Stimulated activated CD4-positive, alpha-beta T cell treated with anti-CD3 and anti-CD28 coated beads, Interleukin-1b, Interleukin-23, amount 100 ng/mL, for 4 hours (primary cell): Measurements from ENCODE around the gene KRTAP5-2.
A peak's percentile ranks its signal among the peaks of the same experiment; 100 is the strongest.
"Not testable (repeated sequence)": the region's sequence is repeated elsewhere in the genome, so short reads cannot be mapped to it uniquely, and the experiment has no call there.

ENCODE experiments used
- DNase-seq, 2 donors: peaks; one replicate each; pipeline ENCODE4 v3.0.0-alpha.2; 2020; ENCODE audit warnings: low read depth in 2 of 2

KRTAP5-2 gene

DNA sequence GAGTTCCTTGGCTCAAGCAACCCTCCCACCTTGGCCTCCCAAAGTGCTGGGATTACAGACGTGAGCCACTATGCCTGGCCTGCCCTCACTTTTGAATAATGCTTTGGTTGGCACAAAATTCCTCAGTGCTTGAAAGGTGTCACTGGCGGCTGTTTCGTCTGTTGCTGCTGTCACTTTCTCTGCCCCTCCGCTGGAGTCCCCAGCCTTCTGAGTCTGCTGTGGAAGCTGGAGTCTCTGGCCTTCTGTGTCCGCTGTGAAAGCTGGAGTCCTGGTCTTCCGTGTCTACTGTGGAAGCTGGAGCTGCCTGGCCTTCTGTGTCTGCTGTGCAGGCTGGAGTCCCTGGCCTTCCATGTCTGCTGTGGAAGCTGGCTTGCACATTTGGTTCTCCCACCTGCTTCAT is 8.1 kb downstream of the KRTAP5-2 start:
- no peak for DNase-seq

DNA sequence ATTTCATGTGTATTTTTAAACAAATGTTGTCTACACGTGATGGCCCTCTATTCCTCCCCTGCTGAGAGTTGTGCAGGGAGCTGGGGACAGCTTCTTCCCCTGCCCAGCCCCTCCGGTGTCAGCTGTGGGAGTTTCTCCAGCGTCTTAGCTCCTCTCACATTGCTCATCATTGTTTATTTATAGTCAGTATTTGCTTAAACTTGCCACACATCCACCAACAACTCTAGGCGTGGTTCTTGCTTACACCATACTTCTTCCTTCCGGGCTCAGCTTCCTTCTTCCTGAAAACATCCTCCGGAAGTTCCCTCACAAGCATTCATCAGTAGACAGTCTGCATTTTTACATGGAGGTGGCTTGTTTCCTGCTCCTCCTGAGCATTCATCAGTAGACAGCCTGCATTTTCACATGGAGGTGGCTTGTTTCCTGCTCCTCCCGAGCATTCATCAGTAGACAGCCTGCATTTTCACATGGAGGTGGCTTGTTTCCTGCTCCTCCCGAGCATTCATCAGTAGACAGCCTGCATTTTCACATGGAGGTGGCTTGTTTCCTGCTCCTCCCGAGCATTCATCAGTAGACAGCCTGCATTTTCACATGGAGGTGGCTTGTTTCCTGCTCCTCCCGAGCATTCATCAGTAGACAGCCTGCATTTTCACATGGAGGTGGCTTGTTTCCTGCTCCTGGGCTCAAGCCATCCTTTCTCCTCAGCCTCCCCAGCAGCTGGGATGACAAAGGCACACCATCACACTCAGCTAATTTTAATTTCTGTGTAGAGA is 8.7 kb downstream of the KRTAP5-2 start:
- not testable (repeated sequence) for DNase-seq

DNA sequence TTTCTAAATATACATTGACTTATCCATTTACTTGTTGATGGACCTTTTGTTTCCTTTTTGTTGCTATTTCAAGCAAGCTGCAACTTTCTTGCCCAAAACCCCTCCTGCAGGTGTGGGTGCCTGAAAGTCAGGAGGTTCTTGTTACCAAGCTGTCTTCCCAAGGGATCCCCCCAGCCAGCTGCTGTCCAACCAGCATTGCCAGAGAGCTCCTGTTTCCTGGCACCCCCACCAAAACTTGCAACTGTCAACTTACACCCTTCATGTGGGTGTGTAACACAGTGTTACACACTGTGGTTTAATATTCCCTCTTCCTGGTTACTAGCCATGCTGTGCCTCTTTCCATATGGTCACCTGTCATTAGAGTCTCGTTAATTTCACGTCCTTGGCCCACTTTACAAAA is 11.4 kb downstream of the KRTAP5-2 start:
- DNase-seq, result no peak

DNA sequence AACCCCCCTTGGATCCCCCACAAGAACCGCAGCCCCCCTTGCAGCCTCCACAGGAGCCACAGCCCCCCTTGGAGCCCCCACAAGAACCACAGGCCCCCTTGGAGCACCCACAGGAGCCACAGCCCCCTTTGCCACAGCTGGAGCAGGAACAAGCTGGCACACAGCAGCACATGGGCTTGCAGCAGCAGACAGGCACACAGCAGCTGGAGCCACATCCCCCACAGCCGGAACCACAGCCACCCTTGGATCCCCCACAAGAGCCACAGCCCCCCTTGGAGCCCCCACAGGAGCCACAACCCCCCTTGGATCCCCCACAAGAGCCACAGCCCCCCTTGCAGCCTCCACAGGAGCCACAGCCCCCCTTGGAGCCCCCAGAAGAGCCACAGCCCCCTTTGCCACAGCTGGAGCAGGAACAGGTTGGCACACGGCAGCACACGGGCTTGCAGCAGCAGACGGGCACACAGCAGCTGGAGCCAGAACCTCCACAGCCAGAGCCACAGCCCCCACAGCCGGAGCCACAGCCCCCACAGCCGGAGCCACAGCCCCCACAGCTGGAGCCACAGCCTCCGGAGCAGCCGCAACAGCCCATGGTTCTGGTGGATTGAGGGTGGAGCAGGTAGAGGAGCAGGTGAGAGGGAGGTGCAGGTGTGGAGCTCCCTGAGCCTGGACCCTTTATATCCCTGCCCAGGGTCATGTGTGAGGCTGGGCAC is 13.3 kb downstream of the KRTAP5-2 start, which contains the start of gene KRTAP5-1:
KRTAP5-1 (minus strand) TSS at position 623 of the 710 bp plus-strand sequence; CDS start at position 589, 34 bp downstream.
- not testable (repeated sequence) for DNase-seq

DNA sequence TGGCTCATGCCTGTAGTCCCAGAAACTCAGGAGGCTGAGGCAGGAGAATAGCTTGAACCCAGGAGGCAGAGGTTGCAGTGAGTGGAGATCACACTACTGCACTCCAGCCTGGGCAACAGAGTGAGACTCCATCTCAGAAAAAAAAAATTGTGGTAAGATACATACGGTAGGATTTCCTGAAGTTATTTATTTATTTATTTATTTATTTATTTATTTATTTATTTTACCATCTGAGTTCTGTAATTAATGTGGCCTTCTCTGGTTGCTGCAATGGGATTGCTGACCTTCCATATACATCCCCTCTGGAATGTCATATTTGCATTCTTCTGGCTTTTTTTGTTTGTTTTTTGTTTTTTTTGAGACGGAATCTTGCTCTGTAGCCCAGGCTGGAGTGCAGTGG is 15.2 kb downstream of the KRTAP5-2 start:
- not testable (repeated sequence) for DNase-seq

DNA sequence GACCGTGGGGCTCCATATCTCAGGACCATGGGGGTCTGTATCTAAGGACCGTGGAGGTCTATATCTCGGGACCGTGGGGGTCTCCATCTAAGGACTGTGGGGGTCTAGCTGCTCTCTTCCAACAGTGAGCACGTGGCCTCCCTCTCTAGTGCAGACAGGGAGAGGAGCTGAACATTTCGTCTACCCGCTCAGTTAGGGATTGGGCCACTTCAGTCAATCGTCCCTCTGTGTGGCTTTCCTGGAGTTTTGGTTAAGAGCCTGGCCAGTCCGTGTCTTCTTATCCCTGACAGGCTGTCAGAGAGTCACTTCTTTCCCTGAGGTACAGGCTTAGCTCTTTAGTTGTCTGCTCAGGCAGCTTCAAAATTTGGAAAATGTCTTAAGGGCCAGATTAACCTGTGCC is 16.1 kb downstream of the KRTAP5-2 start:
- no peak for DNase-seq

DNA sequence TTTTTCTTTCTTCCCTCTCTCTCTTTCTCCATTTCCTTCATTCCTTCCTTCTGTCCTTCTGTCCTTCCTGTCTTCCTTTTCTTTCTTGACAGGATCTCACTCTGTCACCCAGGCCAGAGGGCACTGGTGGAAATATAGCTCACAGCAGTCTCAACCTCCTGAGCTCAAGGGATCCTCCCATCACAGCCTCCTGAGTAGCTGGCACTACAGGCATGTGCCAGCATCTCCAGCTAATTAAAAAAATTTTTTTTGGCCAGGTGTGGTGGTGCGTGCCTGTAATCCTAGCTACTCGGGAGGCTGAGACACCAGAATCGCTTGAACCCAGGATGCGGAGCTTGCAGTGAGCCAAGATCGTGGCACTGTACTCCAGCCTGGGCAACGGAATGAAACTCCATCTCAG is 21.3 kb downstream of the KRTAP5-2 start:
- no peak for DNase-seq

DNA sequence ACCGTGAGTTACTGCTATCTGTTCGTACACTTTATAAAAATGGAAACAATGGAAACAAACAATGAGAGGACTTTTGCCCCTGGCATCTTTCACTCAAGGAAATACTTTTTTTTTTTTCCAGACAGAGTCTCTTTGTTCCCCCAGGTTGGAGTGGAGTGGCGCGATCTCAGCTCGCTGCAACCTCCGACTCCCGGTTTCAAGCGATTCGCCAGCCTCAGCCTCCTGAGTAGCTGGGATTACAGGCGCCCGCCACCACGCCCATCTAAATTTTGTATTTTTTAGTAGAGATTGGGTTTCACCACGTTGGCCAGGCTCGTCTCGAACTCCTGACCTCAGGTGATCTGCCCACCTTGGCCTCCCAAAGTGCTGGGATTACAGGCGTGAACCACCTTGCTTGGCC is 22.3 kb downstream of the KRTAP5-2 start:
- DNase-seq, result not testable (repeated sequence)

DNA sequence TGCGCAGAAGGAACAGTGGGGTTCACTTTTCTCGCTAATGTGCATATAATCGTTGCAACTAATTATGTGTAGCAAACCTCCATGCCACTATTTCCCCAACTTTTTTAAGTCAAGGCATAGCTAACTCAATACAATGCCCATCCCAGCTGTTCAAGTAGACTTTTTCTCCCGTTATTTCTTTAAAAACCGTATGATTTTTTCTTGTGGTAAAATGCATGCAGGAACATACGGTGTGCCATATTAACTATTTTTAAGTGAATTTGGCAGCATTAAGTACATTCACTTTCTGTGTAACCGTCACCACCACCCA is 23.2 kb downstream of the KRTAP5-2 start:
- no peak for DNase-seq

DNA sequence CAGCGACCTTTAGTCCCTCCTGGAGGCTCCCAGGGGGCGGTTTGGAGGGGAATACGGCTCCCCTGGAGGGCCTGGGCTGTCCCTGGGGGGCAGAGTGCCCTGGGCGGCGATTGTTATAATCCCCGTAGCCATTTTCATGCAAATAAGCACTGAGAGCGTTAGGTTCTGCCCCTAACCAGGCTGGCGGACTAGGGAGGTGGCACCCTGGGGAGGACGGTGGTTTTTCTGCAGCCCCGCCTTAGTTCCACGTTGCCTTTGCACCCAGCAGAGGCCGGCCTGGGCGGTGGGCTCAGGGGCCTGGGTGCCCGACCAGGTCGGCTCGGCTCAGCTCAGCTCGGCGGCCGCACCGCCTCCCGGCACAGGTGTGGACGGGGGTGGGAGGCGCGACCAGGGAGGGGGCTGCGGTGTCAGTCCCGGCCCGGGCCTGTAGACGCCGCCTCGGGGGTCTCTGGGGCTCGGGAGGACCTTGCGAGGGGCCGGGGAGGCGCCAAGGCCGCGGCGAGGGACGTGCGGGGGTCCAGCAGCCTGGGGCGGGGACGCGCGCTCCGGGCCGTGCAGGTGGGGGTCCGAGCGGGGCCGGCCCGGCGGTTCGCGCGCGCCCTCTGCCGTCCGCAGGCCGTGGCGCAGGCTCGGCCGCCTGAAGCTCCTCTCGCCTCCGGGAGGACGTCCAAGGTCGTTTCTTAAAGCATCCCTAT is 23.7 kb downstream of the KRTAP5-2 start:
- DNase-seq, result peak in 1 of 2 donors; percentile 57

DNA sequence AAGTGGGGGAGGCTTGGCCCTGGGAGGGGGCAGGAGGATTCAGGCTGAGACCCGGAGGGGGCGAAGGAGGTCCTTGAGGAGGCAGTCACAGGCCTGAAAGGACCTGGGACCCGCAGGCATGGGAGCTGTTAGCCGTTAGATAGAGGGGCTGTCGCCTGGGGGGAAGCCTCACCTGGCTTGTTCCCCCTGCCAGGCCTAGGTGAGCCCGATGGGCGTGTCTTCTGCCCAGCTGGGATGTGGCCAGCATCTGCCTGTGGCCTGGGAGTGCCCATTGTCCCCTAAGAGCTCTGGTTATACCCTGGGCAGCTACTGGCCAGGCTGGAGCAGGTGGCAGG is 24.2 kb downstream of the KRTAP5-2 start:
- DNase-seq, result no peak

DNA sequence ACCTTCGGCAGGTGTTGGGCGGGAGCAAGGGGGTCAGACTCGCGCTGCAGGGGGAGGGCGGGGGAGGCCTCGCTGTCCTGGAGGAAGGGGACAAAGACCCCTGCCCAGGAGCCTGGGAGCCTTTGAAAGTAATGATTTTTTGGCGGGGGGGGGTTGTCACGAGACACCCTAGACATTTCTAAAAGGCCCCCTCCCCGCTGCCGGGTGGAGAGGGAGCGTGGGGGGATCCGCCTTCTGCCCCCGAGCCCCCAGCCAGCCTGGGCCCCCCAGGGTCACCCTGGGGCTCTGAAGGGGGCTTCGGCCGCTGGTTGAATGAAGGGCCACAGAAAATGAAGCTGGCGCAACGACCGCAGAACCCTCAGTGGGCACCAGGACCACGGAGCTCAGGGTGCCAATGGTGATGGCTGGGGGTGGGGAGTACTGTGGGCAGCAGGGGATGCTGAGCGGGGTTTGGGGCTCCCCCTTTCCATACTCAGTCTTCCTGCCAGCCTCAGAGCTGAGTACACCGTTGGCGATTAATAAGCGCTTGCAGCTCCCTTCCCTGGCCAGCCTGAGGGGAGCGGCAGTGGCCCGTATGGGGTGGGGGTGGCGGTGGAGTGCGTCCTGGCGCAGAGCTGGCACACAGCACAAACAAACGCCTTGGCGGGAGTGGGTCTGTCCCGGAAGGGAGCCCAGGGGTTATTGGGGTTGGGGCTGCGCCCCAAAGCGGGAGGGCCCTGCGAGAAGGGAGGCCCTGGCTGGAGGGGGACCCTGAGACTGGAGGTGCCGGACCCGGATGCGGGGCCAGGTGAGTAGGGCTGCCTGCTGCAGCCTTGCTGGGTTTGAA is 24.8 kb downstream of the KRTAP5-2 start:
- no peak for DNase-seq

DNA sequence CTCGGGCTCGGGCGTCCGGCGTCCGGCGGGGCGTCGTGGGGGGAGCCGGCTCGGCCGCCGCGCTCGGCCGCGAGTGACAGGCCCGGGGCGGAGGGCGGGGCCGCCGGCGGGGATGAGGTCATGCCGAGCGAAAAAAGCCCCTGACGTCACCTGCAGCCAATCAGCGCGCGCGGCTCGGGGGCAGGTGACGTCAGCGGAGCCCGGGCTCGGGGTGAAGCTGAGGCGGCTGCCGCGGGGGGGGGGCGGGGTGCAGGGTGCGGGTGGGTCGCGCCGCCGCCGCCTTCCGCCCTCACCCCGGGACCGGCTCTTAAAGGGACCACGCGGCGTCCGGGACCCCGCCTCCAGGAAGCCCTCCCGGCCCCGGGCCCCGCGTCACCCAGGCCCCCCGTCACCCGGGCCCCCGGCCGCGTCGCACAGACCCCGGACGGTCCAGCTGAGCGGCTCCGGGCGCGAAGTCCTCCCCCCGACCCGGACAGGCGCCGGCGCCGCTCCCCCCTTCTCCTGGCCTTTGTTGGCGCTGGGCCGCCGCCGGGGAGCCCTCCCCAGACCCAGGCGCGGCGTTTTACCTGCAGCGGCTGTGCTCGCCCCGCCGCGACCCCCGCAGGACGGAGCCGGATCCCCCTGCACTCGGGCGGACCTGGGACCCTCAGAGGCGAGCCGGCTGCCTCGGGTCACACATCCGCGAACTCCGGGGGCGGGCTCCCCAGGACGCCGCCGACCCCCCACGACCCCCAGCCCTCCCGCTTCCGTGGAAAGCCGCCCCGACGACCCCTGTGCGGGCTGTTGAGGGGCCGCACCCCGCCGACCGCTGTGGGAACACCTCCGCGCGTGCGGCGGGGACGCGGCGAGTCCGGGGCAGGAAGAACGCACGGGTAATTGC is 25.7 kb downstream of the KRTAP5-2 start, which contains the start of gene DUSP8:
DUSP8 (minus strand) TSS at position 75 of the 880 bp plus-strand sequence. CDS start 6,445 bp downstream, outside the sequence.
- DNase-seq, result peak; percentile 92 to 95

DNA sequence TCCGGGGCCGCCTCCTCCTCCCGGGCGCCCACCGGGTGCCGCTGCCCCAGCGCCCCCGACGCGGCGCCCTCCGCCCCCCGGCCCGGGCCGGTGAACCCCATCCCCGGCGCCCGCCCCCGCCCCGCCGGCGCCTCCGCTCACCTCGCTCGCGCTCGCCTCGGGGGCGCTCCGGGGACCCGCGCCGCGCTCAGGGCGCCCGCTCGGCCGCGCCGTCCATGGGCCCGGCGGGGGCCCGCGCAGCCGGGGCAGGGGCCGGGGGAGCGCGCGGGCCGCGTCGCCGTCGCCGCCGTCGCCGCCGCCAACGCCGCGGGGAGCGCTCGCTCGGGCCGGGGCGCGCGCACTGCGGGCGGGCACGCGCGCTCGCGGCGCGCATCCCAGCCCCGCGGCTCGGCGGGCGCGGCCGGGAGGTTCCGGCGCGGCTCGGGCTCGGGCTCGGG is 26.3 kb downstream of the KRTAP5-2 start:
- DNase-seq, result no peak

DNA sequence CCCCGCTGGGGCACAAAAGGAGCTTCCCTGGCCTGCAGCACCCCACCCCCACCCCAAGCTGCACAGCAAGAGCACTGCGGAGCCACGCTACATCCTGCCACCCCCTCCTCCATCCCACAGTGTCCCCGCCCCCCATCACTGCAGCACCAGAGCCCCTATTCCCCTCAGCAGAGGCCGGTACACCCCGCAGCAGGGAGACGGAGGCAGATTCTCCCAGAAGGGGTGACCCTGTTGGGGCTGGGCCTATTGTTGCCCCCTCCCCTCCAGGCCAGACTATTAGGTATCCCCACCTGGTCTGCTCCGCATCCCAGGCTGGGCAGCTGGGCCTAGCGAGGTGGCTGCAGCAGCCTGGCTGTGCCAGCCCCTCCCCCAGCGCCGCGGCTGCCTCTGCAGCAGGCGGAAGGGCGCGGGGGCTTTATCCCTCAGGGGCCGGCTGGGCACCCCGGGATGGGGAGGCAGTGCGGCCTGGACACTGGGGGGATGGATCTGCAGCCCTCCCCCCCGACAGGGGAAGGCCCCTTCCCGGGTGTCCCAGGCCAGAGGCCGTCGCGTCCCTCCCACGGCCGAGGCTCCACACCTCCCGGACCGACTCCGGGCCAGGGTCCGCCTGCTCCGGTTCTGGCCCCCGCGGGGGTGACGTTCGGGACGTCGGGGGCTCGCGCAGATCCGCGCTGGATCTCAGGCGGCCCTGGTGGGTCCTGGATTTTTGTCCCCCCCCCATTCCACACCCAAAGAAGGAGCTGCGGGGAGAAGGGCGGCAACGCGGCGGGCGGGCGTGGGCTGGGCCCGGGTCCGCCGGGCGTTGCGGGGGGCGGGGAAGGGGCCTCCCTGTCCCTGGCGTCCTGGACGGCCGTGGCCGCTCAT is 27.0 kb downstream of the KRTAP5-2 start:
- DNase-seq, result no peak

DNA sequence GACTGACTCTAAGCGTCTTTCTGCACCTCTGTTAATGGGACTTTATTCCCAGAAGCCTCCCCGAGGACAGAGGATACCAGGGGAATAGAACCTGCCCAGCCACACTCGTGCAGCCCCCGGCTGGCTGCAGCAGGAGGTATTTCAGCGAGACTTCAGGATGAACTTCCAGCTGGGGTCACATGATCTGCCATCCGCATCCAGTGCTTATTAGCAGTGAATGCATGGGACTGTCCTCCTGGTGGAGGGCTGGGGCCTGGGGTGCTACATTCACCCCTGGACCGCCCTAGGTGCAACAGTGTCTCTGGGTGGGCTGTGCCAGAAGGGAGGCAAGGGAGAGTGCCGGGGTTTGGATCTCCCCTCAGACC is 27.6 kb downstream of the KRTAP5-2 start:
- no peak for DNase-seq

DNA sequence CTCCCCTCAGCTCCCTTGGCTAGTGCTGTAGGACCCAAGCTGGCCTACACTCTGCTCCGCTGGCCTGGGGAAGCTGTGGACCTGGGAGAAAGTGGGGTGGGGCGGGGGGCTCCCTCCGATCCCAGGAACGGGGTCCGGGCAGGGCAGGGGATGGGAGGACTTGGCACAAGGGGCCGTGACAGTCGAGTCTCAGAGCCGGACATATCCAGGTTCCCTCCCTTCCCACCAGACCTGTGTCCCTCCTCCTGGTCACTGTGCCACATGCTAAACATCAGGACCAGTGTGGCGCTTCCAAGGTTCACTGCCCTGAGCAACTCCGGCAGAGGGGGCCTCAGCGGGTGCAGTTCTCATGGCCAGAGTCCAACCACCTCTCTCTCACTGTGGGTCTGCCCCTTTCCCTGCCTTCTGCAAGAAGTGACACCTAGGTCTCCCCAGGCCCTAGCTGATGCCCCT is 28.1 kb downstream of the KRTAP5-2 start:
- no peak for DNase-seq

DNA sequence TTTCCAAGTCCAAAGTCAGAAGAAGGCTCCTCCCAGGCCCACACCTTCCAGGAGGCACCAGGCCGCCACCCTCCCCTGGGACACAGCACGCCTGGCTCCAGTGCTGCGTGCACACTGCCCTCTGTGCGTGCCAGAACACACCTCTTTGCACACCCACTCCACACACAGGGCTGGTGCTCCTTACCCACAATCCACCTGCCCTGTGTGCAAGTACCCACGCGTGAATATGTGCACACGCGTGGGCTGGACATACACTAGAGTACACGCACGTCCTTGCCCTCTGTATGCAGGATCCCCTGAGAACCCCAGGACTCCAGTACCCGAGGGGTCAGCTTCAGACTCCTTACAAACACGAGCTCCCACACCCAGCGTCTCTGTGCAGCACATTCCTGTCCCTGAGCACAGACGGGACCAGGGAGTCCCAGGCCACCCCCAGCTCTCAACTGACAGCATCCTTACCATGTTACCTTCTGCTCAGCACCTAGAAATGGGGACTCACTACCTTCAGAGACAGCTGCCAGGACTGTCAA is 28.8 kb downstream of the KRTAP5-2 start:
- no peak for DNase-seq

DNA sequence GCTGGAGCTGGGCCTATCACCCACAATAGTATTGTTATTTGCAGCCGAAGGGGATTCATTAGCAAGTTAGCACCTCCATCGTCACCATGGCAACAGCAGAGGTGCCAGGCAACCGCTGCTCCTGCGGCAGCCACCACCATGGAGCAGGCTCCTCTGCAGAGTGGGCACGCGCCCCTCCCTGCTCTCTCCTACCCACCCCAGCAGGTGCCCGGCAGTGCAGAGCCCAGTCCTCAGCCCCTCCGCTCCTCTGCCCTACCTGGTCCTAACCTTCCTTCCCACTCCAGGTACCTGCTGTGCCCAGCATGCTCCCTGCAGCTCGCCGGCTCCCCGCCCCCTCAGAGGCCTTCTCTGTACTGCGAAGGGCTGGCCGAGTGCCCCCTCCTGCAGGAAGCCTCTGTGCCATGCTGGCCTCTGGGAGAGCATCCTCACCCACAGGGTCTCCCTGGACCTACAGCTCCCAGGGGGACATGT is 29.6 kb downstream of the KRTAP5-2 start:
- no peak for DNase-seq
